Measurements from ENCODE around the gene CYBC1. TPM values are rescaled to one million over a fixed set of nuclear protein-coding genes. Genes with fewer than 3 reads are reported as not detected.
A peak's percentile ranks its signal among the peaks of the same experiment; 100 is the strongest.

CYBC1 gene
- total and polyA plus RNA-seq, 9 of the 15 experiments (the other 6 are each of a cell fraction or from before 2014, with no cell fraction given), result 1.3 to 71.8 (median 49.9) TPM

DNA sequence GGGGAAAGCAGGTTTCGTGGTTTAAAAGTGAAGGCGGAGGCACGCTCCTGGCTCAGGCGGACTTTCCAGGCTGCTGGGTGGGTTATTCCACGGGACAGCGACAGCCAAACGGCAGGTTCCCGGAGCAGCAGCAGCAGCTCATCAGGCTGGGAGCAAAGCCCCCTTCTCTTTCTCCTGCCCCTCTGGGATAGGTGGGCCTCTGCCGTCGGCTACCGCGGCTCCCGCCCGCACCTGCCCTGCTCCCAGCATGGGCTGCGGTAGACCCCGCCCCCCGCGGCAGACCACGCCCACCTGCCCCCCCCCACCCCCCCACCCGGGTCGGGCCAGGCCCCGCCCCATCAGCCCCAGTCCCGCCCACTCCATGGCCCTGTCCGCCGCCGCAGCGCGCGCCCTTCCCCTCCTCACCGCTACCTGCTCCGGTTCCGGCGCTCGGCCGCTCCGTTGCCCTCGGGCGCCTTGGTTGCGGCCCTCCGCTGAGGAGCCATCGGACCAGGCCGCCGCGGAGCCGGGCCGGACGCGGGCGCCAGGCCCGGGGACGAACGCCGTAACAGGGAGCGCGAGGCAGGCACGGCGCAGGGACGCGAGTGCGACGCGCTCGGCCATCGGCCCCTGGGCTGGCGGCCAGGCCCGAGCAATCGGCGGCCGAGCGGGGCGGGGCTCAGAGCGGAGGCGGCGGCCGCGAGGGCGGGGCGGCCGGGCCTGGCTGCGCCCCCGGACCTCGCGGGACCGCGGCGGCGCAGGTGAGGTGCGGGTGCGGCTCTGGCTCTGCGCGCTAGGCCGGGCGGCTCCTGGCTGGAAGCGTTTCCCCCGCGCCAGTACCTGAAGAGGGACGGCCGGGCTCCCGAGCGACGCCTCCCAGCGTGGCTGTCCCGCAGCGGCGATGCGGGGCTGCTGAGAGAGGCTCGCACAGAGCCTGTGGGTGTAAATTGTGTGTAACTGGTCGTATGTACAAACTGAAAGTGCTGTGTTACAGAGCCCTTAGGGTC lies 32.3 kb downstream of the CYBC1 start, which contains the start of the genes HEXD and OGFOD3 (continued):
- TF ChIP-seq, protein P1, sequence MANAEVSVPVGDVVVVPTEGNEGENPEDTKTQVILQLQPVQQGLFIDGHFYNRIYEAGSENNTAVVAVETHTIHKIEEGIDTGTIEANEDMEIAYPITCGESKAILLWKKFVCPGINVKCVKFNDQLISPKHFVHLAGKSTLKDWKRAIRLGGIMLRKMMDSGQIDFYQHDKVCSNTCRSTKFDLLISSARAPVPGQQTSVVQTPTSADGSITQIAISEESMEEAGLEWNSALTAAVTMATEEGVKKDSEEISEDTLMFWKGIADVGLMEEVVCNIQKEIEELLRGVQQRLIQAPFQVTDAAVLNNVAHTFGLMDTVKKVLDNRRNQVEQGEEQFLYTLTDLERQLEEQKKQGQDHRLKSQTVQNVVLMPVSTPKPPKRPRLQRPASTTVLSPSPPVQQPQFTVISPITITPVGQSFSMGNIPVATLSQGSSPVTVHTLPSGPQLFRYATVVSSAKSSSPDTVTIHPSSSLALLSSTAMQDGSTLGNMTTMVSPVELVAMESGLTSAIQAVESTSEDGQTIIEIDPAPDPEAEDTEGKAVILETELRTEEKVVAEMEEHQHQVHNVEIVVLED (CRISPR knock-in tag; IDR thresholded peaks at IDR 0.05), result peak; percentile 91
- TF ChIP-seq ZNF644 (tag; IDR thresholded peaks at IDR 0.05; ENCODE audit: low read depth), result 0 out of 2 replicates have a peak, but pooled peaks have one; percentile 21
- TF ChIP-seq, protein P2, sequence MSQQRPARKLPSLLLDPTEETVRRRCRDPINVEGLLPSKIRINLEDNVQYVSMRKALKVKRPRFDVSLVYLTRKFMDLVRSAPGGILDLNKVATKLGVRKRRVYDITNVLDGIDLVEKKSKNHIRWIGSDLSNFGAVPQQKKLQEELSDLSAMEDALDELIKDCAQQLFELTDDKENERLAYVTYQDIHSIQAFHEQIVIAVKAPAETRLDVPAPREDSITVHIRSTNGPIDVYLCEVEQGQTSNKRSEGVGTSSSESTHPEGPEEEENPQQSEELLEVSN (IDR thresholded peaks at IDR 0.05; ENCODE audit: borderline replicate concordance in 1 of 2, extremely low read depth in 1 of 2, insufficient read depth in 1 of 2, insufficient read length in 1 of 2, low read depth in 1 of 2, low read length in 1 of 2, poor library complexity in 1 of 2, severe bottlenecking in 1 of 2), result peak; percentile 52 to 61
- TF ChIP-seq ZFX (CRISPR knock-in tag; IDR thresholded peaks at IDR 0.05), result peak; percentile 94
- no peak for TF ChIP-seq MCM5 (IDR thresholded peaks at IDR 0.05; ENCODE audit: low read depth)
- peak; percentile 95 for TF ChIP-seq CCNT2 (IDR thresholded peaks at IDR 0.05; ENCODE audit: borderline replicate concordance, extremely low read depth, insufficient read length, low read depth, low read length)
- peak; percentile 79 for TF ChIP-seq CREM (IDR thresholded peaks at IDR 0.05; ENCODE audit: low read depth)
- peak; percentile 95 for TF ChIP-seq MYC (IDR thresholded peaks at IDR 0.05; ENCODE audit: low read depth, low read length)
- TF ChIP-seq MYC (CRISPR knock-in tag; IDR thresholded peaks at IDR 0.05; ENCODE audit: borderline replicate concordance, low read depth), result no peak
- TF ChIP-seq JUN (IDR thresholded peaks at IDR 0.05; ENCODE audit: borderline replicate concordance, low read depth, low read length), result no peak
- TF ChIP-seq JUN (CRISPR knock-in tag; IDR thresholded peaks at IDR 0.05; ENCODE audit: borderline replicate concordance), result peak; percentile 57; the same call in 1 of the 2 replicates
- TF ChIP-seq MLLT1 (IDR thresholded peaks at IDR 0.05), result peak in 1 of 2 experiments; percentile 98; a peak in 2 of 4 replicates
- TF ChIP-seq TAF1 (IDR thresholded peaks at IDR 0.05; ENCODE audit: control insufficient read depth, extremely low read depth, insufficient read depth, low read length, severe bottlenecking), result peak; percentile 75
- no peak for TF ChIP-seq NCOA6 (IDR thresholded peaks at IDR 0.05)
- TF ChIP-seq CHD1 (IDR thresholded peaks at IDR 0.05; ENCODE audit: low read length), result peak; percentile 59
- no peak for TF ChIP-seq ZSCAN32 (CRISPR knock-in tag; IDR thresholded peaks at IDR 0.05)
- peak; percentile 66; the same call in 1 of the 2 replicates for TF ChIP-seq ZNF263 (CRISPR knock-in tag; IDR thresholded peaks at IDR 0.05; ENCODE audit: borderline replicate concordance)
- peak; percentile 97 for TF ChIP-seq CXXC5 (CRISPR knock-in tag; IDR thresholded peaks at IDR 0.05)
- no peak for TF ChIP-seq GABPB2 (CRISPR knock-in tag; conservative IDR thresholded peaks at IDR 0.05)
- peak; percentile 96 for TF ChIP-seq GATAD2B (IDR thresholded peaks at IDR 0.05; ENCODE audit: borderline replicate concordance)

Data from K562 (cell line).